ENCODE measurements around the gene FURIN. TPM values are rescaled to one million over a fixed set of nuclear protein-coding genes. Genes with fewer than 3 reads are reported as not detected.

Gene FURIN
- total and polyA plus RNA-seq, 2 donors (not counting 1 experiment from before 2014, with no cell fraction given) = 19.4 to 27.9 TPM

GRCh38 chr15:90929246-90930019 lies 61.0 kb downstream of the FURIN start:
- Histone ChIP-seq H3K4me3 (replicated peaks in 1 of 4; ENCODE audit: control extremely low read depth in 1 of 4, insufficient read depth in 1 of 4, low read depth in 3 of 4, low read length in 4 of 4) (peak overlapping the region; percentile 18 to 71 (median 48)), H2AFZ (ENCODE audit: low read length) (peak overlapping the region; percentile 5), H3K4me2 (ENCODE audit: extremely low read depth, insufficient read depth, low read length) (peak overlapping the region; percentile 65), H4K20me1 (ENCODE audit: control insufficient read depth, extremely low read depth, insufficient read depth, low read length) (no peaks in the 10 kb centered on the region), H3K9ac (ENCODE audit: insufficient read depth, low read length) (peak overlapping the region; percentile 43), H3K36me3 (ENCODE audit: control insufficient read depth, insufficient read depth, low read length) (no peaks in the 10 kb centered on the region), H3K9me3 (ENCODE audit: control insufficient read depth, insufficient read depth, low read depth, low read length) (no peaks in the 10 kb centered on the region), H3K27ac (ENCODE audit: insufficient read depth, low read length) (peak overlapping the region; percentile 68), H3K79me2 (ENCODE audit: control insufficient read depth, insufficient read depth, low read length) (no peaks in the 10 kb centered on the region), H3K27me3 (ENCODE audit: control insufficient read depth, insufficient read depth, low read length) (no peaks in the 10 kb centered on the region), H3K4me1 (ENCODE audit: control insufficient read depth, extremely low read depth, insufficient read depth, low read length) (peaks cover 8% of the 10 kb centered on the region)
- no peak for TF ChIP-seq EZH2 (IDR thresholded peaks at IDR 0.05; ENCODE audit: low read length, missing control alignments)
- TF ChIP-seq, protein P1, sequence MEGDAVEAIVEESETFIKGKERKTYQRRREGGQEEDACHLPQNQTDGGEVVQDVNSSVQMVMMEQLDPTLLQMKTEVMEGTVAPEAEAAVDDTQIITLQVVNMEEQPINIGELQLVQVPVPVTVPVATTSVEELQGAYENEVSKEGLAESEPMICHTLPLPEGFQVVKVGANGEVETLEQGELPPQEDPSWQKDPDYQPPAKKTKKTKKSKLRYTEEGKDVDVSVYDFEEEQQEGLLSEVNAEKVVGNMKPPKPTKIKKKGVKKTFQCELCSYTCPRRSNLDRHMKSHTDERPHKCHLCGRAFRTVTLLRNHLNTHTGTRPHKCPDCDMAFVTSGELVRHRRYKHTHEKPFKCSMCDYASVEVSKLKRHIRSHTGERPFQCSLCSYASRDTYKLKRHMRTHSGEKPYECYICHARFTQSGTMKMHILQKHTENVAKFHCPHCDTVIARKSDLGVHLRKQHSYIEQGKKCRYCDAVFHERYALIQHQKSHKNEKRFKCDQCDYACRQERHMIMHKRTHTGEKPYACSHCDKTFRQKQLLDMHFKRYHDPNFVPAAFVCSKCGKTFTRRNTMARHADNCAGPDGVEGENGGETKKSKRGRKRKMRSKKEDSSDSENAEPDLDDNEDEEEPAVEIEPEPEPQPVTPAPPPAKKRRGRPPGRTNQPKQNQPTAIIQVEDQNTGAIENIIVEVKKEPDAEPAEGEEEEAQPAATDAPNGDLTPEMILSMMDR (conservative IDR thresholded peaks at IDR 0.05 in 1 of 2, IDR thresholded peaks at IDR 0.05 in 1 of 2; ENCODE audit: low read depth in 1 of 2, low read length in 2 of 2) = no peak
- DNase-seq (ENCODE audit: low read depth in 2 of 2) = no peak

- H3K9me3 ChIP-seq (ENCODE audit: control insufficient read depth, insufficient read depth, low read depth, low read length) = no peaks in the 10 kb centered on the region
- H3K27me3 ChIP-seq (ENCODE audit: control insufficient read depth, insufficient read depth, low read length) = no peaks in the 10 kb centered on the region
- peaks cover 7% of the 10 kb centered on the region for H3K79me2 ChIP-seq (ENCODE audit: control insufficient read depth, insufficient read depth, low read length)
- peaks cover 14% of the 10 kb centered on the region for H3K4me1 ChIP-seq (ENCODE audit: control insufficient read depth, extremely low read depth, insufficient read depth, low read length)
- peak overlapping the region; percentile 65 for H3K4me2 ChIP-seq (ENCODE audit: extremely low read depth, insufficient read depth, low read length)
- no peaks in the 10 kb centered on the region for H3K36me3 ChIP-seq (ENCODE audit: control insufficient read depth, insufficient read depth, low read length)
- H3K4me3 ChIP-seq (replicated peaks in 1 of 4; ENCODE audit: control extremely low read depth in 1 of 4, insufficient read depth in 1 of 4, low read depth in 3 of 4, low read length in 4 of 4) = peak overlapping the region in 2 of 4 experiments; percentile 71 to 80
- no peaks in the 10 kb centered on the region for H4K20me1 ChIP-seq (ENCODE audit: control insufficient read depth, extremely low read depth, insufficient read depth, low read length)
- no peak overlapping the region for H2AFZ ChIP-seq (ENCODE audit: low read length)
- H3K9ac ChIP-seq (ENCODE audit: insufficient read depth, low read length) = no peak overlapping the region
- H3K27ac ChIP-seq (ENCODE audit: insufficient read depth, low read length) = peak overlapping the region; percentile 68
- DNase-seq (ENCODE audit: low read depth in 2 of 2) = no peak
- TF ChIP-seq, protein P1 (conservative IDR thresholded peaks at IDR 0.05 in 1 of 2, IDR thresholded peaks at IDR 0.05 in 1 of 2; ENCODE audit: low read depth in 1 of 2, low read length in 2 of 2) = no peak
- no peak for TF ChIP-seq EZH2 (IDR thresholded peaks at IDR 0.05; ENCODE audit: low read length, missing control alignments)
Observed at GRCh38 chr15:90930861-90931574, 62.6 kb downstream of the FURIN start.

- Histone ChIP-seq H3K4me1 (ENCODE audit: control insufficient read depth, extremely low read depth, insufficient read depth, low read length) (peaks cover 17% of the 10 kb centered on the region), H2AFZ (ENCODE audit: low read length) (no peak overlapping the region), H4K20me1 (ENCODE audit: control insufficient read depth, extremely low read depth, insufficient read depth, low read length) (no peaks in the 10 kb centered on the region), H3K4me2 (ENCODE audit: extremely low read depth, insufficient read depth, low read length) (peak overlapping the region; percentile 100), H3K9me3 (ENCODE audit: control insufficient read depth, insufficient read depth, low read depth, low read length) (no peaks in the 10 kb centered on the region), H3K4me3 (replicated peaks in 1 of 4; ENCODE audit: control extremely low read depth in 1 of 4, insufficient read depth in 1 of 4, low read depth in 3 of 4, low read length in 4 of 4) (peak overlapping the region in 3 of 4 experiments; percentile 70 to 88 (median 80)), H3K9ac (ENCODE audit: insufficient read depth, low read length) (no peak overlapping the region), H3K27me3 (ENCODE audit: control insufficient read depth, insufficient read depth, low read length) (no peaks in the 10 kb centered on the region), H3K36me3 (ENCODE audit: control insufficient read depth, insufficient read depth, low read length) (no peaks in the 10 kb centered on the region), H3K27ac (ENCODE audit: insufficient read depth, low read length) (no peak overlapping the region), H3K79me2 (ENCODE audit: control insufficient read depth, insufficient read depth, low read length) (peaks cover 11% of the 10 kb centered on the region)
- no peak for DNase-seq (ENCODE audit: low read depth in 2 of 2)
- TF ChIP-seq EZH2 (IDR thresholded peaks at IDR 0.05; ENCODE audit: low read length, missing control alignments) = no peak
- TF ChIP-seq, protein P1 (conservative IDR thresholded peaks at IDR 0.05 in 1 of 2, IDR thresholded peaks at IDR 0.05 in 1 of 2; ENCODE audit: low read depth in 1 of 2, low read length in 2 of 2) = no peak
Observed at GRCh38 chr15:90931575-90931827, 63.1 kb downstream of the FURIN start.

Measured in fibroblast of lung (primary cell).